Activated CD8-positive, alpha-beta memory T cell treated with anti-CD3 and anti-CD28 coated beads for 1 hour (primary cell): ENCODE results near the gene LCOR.
A peak's percentile ranks its signal among the peaks of the same experiment; 100 is the strongest.
"Not testable (repeated sequence)": the region's sequence is repeated elsewhere in the genome, so short reads cannot be mapped to it uniquely, and the experiment has no call there.

Experiments used
- DNase-seq, 2 donors: peaks; one replicate each; pipeline ENCODE4 v3.0.0-alpha.2; 2020; ENCODE audit warnings: low read depth in 1 of 2; ENCODE audit errors: extremely low read depth in 1 of 2

LCOR gene

DNA sequence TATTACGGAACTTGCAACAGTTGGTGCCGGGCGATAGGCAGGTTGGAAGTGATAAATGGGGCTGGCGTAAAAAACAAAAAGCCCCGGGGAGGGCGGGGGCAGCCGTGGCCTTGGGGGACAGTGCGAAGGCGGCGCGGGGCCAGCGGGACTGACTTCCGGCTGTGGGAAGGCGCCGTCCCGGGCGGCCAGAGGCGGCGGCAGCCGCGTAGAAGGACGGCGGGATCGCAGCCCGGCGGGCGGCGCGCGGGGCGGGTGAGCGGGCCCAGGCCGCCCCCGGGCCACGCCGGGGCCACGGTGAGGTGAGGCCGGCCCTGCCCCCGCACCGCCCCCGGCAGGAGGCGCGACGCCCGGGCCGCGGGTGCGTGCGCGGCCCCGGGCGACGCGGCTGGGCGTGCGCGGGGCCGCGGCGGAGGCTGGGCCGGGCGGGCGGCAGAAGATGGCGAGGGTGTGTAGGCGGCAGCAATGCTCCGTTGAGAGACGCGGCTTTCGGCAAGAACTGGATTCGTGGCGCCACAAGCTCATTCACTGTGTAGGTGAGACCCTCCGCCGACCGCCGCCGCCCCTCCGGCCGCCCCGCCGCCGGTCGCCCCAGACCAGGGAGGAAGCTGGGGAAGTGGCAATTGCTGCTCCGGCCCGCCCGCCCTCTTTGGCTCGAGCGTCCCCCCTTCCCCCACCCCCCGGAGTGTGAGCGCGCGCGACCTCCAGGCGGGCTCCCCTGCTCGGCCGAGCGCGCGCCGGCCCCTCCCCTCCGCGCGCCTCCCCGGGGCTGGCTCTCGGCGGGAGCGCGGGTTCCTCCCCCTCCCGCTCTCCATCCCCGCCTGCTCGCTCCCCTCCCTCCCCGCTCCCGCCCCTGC lies at the start of gene LCOR:
Gene LCOR (plus strand): TSS at position 432 of the 854 bp plus-strand sequence. CDS start 116,760 bp downstream, outside the sequence.
- peak; percentile 43 to 69 for DNase-seq

DNA sequence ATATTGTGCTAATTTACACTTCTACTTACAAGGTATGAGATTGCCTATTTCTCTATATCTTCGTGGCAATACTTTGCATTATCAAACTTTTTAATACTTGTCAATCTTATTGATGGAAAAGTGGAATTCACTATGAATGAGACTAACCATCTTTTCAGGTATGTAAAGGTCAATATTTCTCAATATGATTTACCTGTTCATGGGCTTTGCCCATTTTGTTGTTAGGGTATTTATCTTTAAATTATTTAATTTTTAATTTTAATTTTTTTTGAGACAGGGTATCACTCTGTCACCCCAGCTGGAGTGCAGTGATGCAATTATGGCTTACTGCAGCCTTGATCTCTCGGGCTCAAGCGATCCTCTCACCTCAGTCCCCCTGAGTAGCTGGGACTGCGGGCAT lies 47.8 kb upstream of the LCOR start:
- no peak for DNase-seq

DNA sequence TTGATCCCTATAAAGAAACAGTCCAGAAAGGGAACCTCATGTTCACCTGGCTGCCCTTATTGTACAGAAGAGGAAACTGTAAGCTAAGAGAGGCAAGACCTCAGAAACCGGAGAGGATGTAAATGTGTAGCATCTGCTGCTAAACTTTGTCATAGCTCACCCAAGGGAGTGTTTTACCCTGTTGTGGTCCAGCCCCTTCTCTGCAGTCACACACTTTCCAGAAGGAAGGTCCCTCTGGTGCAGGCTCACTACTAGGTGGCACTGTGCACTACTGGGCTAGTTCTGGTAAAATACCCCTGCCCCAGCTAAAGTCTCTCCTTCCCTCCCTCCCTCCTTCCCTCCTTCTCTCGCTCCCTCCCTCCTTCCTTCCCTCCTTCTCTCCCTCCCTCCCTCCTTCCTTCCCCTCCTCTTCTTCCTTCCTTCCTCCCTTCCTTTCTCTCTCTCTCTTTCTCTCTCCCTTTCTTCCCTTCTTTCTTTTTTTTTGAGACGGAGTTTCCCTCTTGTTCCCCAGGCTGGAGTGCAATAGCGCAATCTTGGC lies 42.5 kb upstream of the LCOR start:
- DNase-seq, result no peak

DNA sequence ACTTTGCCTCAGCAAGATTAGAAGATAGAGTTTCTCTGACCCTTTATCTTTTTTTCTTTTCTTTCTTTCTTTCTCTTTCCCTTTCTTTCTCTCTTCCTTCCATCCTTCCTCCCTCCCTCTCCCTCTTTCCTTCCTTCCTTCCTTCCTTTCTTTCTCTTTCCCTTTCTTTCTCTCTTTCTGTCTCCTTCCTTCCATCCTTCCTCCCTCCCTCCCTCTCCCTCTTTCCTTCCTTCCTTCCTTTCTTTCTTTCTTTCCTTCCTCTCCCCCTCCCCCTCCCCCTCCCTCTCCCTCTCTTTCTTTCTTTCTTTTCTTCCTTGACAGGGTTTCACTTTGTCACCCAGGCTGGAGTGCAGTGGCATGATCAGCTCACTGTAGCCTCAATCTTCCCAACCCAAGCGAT lies 40.2 kb upstream of the LCOR start:
- no peak for DNase-seq

- DNase-seq, result no peak
Measured at GRCh38 chr10:96794836-96795733, 37.0 kb upstream of the LCOR start.

- no peak for DNase-seq
Measured at GRCh38 chr10:96797485-96797884, 34.6 kb upstream of the LCOR start.

DNA sequence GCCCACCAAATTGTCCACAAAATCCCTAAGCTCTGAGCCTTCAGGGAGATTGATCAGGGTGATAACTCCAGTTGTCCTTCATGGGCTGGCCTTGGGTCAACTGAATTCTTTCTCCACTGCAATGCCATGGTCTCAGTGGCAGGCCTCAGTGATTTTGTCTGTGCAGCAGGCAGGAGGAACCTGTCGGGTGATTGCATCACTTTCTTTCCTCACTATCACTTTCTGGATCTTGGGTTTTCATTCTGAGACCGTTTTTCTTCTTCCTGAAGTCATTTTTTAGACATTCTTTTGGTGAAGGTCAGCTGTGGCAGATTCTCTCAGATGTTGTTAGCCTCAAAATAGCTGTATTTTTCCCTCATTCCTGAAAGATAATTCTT lies 28.8 kb upstream of the LCOR start:
- no peak for DNase-seq

DNA sequence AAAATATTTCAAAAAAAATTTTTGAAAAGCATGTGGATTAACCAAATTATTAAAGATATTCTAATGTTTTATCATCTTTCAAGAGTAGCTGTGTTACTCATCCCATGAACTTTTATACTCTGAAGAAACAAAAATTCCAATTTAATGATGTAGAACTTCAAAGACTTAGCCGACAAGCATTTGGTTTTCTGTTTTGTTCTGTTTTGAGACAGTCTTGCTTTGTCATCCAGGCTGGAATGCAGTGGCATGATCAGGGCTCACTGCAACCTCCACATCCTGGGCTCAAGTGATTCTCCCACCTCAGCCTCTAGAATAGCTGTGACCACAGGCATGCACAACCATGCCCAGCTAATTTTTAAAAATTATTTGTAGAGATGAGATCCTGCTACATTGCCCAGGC lies 17.8 kb upstream of the LCOR start:
- DNase-seq, result no peak

DNA sequence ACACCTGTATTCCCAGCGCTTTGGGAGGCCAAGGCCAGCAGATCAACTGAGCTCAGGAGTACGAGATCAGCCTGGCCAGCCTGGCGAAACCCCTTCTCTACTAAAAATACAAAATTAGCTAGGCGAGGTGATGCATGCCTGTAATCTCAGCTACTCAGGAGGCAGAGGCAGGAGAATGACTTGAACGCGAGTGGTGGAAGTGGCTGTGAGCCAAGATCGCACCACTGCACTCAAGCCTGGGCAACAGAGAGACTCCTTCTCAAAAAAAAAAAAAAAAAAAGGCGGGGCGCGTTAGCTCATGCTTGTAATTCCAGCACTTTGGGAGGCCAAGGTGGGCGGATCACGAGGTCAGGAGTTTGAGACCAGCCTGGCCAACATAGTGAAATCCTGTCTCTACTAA lies 13.1 kb upstream of the LCOR start:
- DNase-seq, result not testable (repeated sequence)

DNA sequence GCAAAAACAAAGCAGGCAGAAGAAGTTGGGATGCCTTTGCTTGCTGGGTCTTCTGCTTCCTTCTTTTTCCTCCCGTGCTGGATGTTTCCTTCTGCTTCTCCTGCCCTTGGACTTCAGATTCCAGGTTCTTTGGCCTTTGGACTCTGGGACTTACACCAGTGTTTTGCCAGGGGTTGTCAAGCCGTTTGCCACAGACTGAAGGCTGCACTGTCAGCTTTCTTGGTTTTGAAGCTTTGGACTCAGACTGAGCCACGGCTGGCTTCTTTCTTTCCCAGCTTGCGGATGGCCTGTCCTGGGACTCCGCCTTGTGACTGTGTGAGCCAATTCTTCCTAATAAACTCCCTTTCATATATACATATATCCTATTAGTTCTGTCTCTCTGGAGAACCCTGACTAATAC lies 11.3 kb upstream of the LCOR start:
- DNase-seq, result no peak

DNA sequence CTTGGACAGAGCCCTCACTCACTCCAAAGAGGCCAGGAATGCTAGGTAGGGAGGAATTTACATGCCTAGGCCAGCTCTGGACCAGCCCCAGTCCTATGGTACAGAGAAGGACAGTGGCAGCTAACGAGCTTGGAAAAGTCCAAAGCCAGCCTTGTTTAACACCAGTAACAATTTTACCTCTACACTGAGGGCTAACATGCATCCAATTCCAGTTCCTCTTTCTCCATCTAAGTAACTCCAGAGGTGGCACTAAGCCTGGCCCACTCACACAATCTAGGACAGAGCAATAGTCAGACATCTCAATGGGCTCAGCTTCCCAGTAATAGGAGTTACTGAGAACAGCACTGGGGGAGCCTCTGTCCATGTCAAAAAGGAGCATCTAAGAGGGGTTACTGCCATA lies 5.7 kb upstream of the LCOR start:
- no peak for DNase-seq

- no peak for DNase-seq
Measured at GRCh38 chr10:96828609-96829008, 3.5 kb upstream of the LCOR start.

- no peak for DNase-seq
Measured at GRCh38 chr10:96829029-96829773, 2.9 kb upstream of the LCOR start.

DNA sequence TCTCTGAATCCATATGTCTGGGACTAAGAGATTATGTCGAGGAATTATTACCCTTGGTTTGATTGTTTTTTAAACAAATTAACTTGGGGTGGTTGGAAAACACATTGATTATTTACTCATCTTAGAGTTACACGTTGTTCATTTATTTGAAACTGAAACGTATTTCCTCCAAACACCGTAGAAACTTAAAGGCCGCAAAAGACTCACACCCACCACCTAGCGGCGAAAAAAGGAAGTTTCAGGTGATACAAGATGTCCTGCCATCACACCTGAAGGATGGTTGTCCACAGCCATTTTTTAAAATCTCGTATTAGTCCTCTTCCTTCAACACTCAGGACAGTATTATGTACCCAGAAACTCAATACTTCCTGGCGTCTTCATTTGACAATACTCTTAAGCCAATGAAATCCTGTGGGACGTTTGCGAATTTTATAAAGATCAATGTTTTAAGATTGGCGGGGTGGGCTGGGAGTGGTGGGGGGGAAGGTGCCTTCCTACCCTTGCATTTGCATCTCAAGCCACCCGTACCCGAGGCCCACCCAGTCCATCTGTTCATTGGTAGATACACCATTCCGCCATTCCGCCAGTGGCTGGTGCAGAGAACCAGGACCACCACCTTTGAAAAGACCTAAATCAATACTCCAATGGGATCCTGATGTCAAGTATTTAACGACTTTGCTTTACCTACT lies 1.4 kb upstream of the LCOR start:
- DNase-seq, result peak; percentile 49 to 60

- DNase-seq, result no peak
Measured at GRCh38 chr10:96831200-96831866, 765 bp upstream of the LCOR start.

DNA sequence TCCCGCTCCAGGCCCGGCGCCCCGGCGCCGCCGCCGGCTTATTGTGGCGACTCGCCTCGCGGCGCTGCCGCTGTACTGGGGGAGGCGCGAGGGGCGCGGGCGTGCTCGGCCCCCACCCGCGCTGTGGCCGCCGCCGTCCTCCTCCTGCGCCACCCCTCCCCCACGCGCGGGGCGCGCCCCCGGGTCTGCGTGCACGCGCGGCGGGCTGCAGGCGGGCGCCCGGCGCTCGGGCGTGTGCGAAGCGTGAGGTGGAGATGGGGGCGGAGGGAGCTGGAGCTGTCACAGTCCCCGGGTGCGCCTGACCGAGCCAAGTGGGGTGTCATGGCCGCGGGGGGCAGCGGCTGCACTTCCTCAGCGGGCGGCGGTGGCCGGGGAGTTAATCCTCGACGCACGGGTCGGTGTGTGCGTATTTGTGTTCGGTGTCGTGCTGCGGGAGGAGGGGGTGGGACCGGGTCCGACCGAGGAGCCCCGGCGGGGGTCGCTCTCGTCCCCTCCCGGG lies 672 bp downstream of the LCOR start:
- peak; percentile 61 to 78 for DNase-seq

GRCh38 chr10:96833220-96834001 lies 1.3 kb downstream of the LCOR start:
- no peak for DNase-seq

GRCh38 chr10:96834120-96834519 lies 2.0 kb downstream of the LCOR start:
- no peak for DNase-seq

DNA sequence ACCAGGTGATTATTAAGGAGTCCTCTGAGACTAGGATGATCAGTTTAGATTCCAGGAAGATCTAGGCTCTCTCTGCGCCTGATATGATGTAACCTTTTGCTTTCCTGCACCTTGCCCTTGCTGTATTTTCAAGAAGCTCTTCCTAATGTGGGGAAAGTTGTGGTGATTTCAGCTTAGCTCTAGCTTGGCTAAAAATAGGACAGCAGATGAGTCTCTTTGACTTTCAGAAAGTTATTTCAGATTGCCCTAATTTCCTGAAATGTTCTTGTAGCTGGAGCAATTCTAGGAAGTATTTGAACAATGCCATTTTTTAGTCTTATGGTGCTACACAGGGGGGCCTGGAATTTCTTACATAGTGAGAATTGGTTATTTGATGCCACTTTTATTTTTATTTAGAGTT lies 3.8 kb downstream of the LCOR start:
- no peak for DNase-seq
